Hair follicular keratinocyte (primary cell): ENCODE measurements around the gene ESF1. TPM values are rescaled to one million over a fixed set of nuclear protein-coding genes. Genes with fewer than 3 reads are reported as not detected.

Experiments used
- total RNA-seq: library from RNA; depleted of rRNA; stranded (reverse); fragments of >200 nt; gene quantifications from 2 replicates; pipeline ENCODE4 v1.2.3, GENCODE V29; 2015

The ESF1 gene, protein sequence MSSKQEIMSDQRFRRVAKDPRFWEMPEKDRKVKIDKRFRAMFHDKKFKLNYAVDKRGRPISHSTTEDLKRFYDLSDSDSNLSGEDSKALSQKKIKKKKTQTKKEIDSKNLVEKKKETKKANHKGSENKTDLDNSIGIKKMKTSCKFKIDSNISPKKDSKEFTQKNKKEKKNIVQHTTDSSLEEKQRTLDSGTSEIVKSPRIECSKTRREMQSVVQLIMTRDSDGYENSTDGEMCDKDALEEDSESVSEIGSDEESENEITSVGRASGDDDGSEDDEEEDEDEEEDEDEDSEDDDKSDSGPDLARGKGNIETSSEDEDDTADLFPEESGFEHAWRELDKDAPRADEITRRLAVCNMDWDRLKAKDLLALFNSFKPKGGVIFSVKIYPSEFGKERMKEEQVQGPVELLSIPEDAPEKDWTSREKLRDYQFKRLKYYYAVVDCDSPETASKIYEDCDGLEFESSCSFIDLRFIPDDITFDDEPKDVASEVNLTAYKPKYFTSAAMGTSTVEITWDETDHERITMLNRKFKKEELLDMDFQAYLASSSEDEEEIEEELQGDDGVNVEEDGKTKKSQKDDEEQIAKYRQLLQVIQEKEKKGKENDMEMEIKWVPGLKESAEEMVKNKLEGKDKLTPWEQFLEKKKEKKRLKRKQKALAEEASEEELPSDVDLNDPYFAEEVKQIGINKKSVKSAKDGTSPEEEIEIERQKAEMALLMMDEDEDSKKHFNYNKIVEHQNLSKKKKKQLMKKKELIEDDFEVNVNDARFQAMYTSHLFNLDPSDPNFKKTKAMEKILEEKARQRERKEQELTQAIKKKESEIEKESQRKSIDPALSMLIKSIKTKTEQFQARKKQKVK
- 6.7 and 10.4 TPM in 2 replicates for total RNA-seq

DNA sequence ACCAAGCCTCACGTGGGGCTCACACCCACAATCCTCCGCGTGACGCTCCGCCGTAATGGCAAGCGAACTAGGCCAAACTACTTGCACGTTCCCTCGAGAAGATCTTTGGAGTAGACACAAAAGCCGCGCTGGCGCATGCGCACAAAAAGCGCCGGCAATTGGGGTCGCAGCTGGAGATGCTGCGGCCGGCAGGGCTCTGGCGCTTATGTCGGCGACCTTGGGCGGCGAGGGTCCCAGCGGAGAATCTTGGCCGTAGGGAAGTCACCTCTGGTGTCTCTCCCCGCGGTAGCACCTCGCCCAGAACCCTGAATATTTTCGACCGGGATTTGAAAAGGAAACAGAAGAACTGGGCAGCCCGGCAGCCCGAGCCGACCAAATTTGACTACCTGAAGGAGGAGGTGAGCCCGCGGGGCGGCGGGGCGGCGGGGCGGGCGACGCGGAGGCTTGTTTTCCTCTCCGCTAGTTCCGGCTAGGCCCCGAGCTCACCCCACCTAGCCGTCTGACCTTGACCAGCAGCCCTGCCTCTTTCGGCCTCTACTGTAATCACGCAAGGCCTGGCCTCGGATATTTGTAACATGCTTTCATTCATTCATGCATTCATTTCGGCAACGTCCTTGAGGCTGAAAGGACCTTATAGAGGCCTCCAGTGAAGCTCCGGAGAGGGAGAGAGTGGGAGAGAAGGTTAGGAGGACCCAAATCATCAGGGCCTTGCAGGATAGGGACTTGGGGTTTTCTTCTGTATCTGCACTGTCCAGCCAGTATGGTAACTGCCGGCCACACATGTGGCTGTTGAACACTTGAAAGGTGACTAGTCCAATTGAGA, at the start of gene ESF1, which contains the start of gene NDUFAF5:
Gene ESF1, minus strand, starts transcription at position 27 of the 823 bp plus-strand sequence. CDS start 1,779 bp downstream, outside the sequence.
Gene NDUFAF5, plus strand, starts transcription at position 136 of the 823 bp plus-strand sequence. Its CDS starts 41 bp downstream, at position 177.

Other genes starting within 250 kb of the ESF1 start
- 7.4 and 10.6 TPM in 2 replicates for gene TASP1, start 146.0 kb downstream of the ESF1 start, total RNA-seq
- 14.8 and 22.3 TPM in 2 replicates for gene NDUFAF5, start 109 bp upstream of the ESF1 start, total RNA-seq
- not detected in 2 replicates for gene SEL1L2, start 205.7 kb upstream of the ESF1 start, total RNA-seq
- gene MACROD2, start 210.6 kb upstream of the ESF1 start, total RNA-seq: 0.16 and 0.76 TPM in 2 replicates